Upper lobe of left lung (tissue), 4 donors: ENCODE data around the gene WDR70.

Experiments used
- EP300 ChIP-seq, 4 donors: sonication (generic); formaldehyde crosslinking; IDR thresholded peaks; one replicate each; pipeline ENCODE4 v1.5.1; 2017; ENCODE audit warnings: antibody characterized with exemption in 4 of 4, control low read depth in 2 of 4
- TF ChIP-seq, protein P1 (sequence below), 6 experiments: fragments of 450-650 bp in 4 of 6; fragments of 200-600 bp in 2 of 6; sonication (generic) in 2 of 6; IDR thresholded peaks; one replicate each; pipeline ENCODE4 v1.5.1; 2016 to 2019; ENCODE audit warnings: antibody characterized with exemption in 6 of 6

DNA sequence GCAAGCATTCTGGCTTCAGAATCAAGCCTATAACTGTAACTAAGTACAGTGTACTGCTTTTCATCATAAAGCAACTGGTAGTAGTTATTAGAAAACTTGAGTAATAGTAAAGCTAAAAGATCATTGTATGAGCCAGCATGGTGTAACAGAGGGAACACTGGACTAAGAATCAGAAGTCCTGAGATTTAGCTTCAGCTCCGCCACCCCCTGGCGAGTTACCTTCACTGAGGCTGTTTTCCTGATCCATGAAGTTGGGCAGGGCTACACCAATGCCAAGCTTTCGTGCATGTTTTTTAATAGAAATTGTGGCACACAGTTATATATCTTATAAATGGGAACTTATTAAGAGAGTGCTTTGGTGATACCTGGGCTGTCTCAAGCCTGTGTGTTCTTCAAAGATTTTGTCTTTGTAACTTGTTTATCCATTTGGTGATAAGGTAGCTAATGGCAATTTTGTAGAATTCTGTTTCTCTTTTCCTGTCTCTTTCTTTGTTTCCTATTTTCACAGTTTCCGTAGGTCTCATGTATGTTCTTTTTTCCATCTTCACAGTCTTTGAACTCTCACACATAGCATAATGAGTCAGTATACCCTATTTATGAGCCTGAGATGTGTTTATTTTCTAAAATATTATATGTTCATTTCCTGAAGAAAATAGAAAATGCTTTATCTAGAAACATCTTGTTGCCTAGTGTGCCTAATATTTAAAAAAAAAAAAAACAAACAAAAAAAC is 358.4 kb downstream of the WDR70 start:
- TF ChIP-seq EP300 (IDR thresholded peaks at IDR 0.05), result no peak
- TF ChIP-seq, protein P1, sequence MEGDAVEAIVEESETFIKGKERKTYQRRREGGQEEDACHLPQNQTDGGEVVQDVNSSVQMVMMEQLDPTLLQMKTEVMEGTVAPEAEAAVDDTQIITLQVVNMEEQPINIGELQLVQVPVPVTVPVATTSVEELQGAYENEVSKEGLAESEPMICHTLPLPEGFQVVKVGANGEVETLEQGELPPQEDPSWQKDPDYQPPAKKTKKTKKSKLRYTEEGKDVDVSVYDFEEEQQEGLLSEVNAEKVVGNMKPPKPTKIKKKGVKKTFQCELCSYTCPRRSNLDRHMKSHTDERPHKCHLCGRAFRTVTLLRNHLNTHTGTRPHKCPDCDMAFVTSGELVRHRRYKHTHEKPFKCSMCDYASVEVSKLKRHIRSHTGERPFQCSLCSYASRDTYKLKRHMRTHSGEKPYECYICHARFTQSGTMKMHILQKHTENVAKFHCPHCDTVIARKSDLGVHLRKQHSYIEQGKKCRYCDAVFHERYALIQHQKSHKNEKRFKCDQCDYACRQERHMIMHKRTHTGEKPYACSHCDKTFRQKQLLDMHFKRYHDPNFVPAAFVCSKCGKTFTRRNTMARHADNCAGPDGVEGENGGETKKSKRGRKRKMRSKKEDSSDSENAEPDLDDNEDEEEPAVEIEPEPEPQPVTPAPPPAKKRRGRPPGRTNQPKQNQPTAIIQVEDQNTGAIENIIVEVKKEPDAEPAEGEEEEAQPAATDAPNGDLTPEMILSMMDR (IDR thresholded peaks at IDR 0.05), result no peak
